H9 (cell line): ENCODE measurements around the gene ANKRD44. TPM values are rescaled to one million over a fixed set of nuclear protein-coding genes. Genes with fewer than 3 reads are reported as not detected.

Source experiments
- DNase-seq: peaks from one replicate; pipeline ENCODE4 v3.0.0-alpha.2; 2017
- H2AFZ ChIP-seq: one replicate; pipeline ENCODE4 v1.6.1; 2013; ENCODE audit warnings: mild to moderate bottlenecking, low read length, control low read depth, moderate library complexity
- H2AK5ac ChIP-seq: 2 replicates; pipeline ENCODE4 v1.6.1; 2013; ENCODE audit warnings: low read length, control low read depth, mixed read lengths; ENCODE audit not compliant: insufficient read length
- H2BK120ac ChIP-seq: one replicate; pipeline ENCODE4 v1.6.1; 2013; ENCODE audit warnings: low read depth, mild to moderate bottlenecking, low read length, control low read depth, inconsistent platforms; ENCODE audit not compliant: poor library complexity, severe bottlenecking
- H2BK12ac ChIP-seq: 2 replicates; pipeline ENCODE4 v1.6.1; 2013; ENCODE audit warnings: low read length, control low read depth, mixed read lengths, low read depth; ENCODE audit not compliant: insufficient read length
- H2BK15ac ChIP-seq: 2 replicates; pipeline ENCODE4 v1.6.1; 2013; ENCODE audit warnings: low read depth, low read length, control low read depth
- H2BK20ac ChIP-seq: one replicate; pipeline ENCODE4 v1.6.1; 2013; ENCODE audit warnings: low read depth, mild to moderate bottlenecking, low read length, control low read depth, inconsistent platforms; ENCODE audit not compliant: poor library complexity, severe bottlenecking
- H2BK5ac ChIP-seq: 2 replicates; pipeline ENCODE4 v1.6.1; 2013; ENCODE audit warnings: low read length, control low read depth, mixed read lengths; ENCODE audit not compliant: insufficient read length
- H3K14ac ChIP-seq: 2 replicates; pipeline ENCODE4 v1.6.1; 2013; ENCODE audit warnings: low read length, control low read depth; ENCODE audit not compliant: insufficient read depth
- H3K18ac ChIP-seq: 2 replicates; pipeline ENCODE4 v1.6.1; 2013; ENCODE audit warnings: low read depth, mild to moderate bottlenecking, mixed read lengths, low read length, control low read depth; ENCODE audit not compliant: insufficient read length
- H3K23ac ChIP-seq: 2 replicates; pipeline ENCODE4 v1.6.1; 2013; ENCODE audit warnings: low read length, control low read depth, mixed read lengths, low read depth; ENCODE audit not compliant: insufficient read length
- H3K23me2 ChIP-seq: 2 replicates; pipeline ENCODE4 v1.6.1; 2013; ENCODE audit warnings: low read depth, mild to moderate bottlenecking, mixed read lengths, low read length, control low read depth; ENCODE audit not compliant: insufficient read length, poor library complexity, severe bottlenecking
- H3K27ac ChIP-seq: 2 replicates; pipeline ENCODE4 v1.5.1; 2013; ENCODE audit warnings: low read length, control low read depth, mixed read lengths, low read depth; ENCODE audit not compliant: insufficient read length
- H3K27me3 ChIP-seq: 2 replicates; pipeline ENCODE4 v1.6.1; 2013; ENCODE audit warnings: low read length, control low read depth, inconsistent platforms; ENCODE audit not compliant: insufficient read depth
- H3K4ac ChIP-seq: 2 replicates; pipeline ENCODE4 v1.6.1; 2013; ENCODE audit warnings: low read depth, mild to moderate bottlenecking, control low read depth, inconsistent platforms, low read length, moderate library complexity
- H3K4me1 ChIP-seq: 2 replicates; pipeline ENCODE4 v1.6.1; 2013; ENCODE audit warnings: low read length, control low read depth, inconsistent platforms; ENCODE audit not compliant: insufficient read depth
- H3K4me2 ChIP-seq: 2 replicates; pipeline ENCODE4 v1.6.1; 2013; ENCODE audit warnings: low read length, control low read depth, mixed read lengths; ENCODE audit not compliant: insufficient read length, insufficient read depth
- H3K56ac ChIP-seq: 2 replicates; pipeline ENCODE4 v1.6.1; 2013; ENCODE audit warnings: low read depth, mild to moderate bottlenecking, mixed read lengths, low read length, control low read depth; ENCODE audit not compliant: insufficient read length
- H3K79me1 ChIP-seq: 2 replicates; pipeline ENCODE4 v1.6.1; 2013; ENCODE audit warnings: low read depth, mild to moderate bottlenecking, moderate library complexity, low read length, control low read depth, inconsistent platforms; ENCODE audit not compliant: insufficient read depth, poor library complexity, severe bottlenecking
- H3K79me2 ChIP-seq: 2 replicates; pipeline ENCODE4 v1.6.1; 2013; ENCODE audit warnings: low read length, control low read depth, inconsistent platforms; ENCODE audit not compliant: insufficient read depth
- H3K9ac ChIP-seq: 2 replicates; pipeline ENCODE4 v1.6.1; 2013; ENCODE audit warnings: low read length, control low read depth, mixed read lengths; ENCODE audit not compliant: insufficient read length; ENCODE audit errors: extremely low read depth
- H3K9me3 ChIP-seq: one replicate; pipeline ENCODE4 v1.6.1; 2013; ENCODE audit warnings: low read depth, low read length, inconsistent platforms; ENCODE audit not compliant: control insufficient read depth
- H3T11ph ChIP-seq: one replicate; pipeline ENCODE4 v1.6.1; 2013; ENCODE audit warnings: mild to moderate bottlenecking, low read length, control low read depth, inconsistent platforms
- H4K20me1 ChIP-seq: one replicate; pipeline ENCODE4 v1.6.1; 2013; ENCODE audit not compliant: control insufficient read depth, insufficient read length, insufficient read depth
- H4K5ac ChIP-seq: 2 replicates; pipeline ENCODE4 v1.6.1; 2013; ENCODE audit warnings: low read depth, mild to moderate bottlenecking, mixed read lengths, low read length, control low read depth; ENCODE audit not compliant: insufficient read length
- H4K8ac ChIP-seq: replicated peaks from 2 replicates; pipeline ENCODE4 v1.6.1; 2013; ENCODE audit warnings: low read length, control low read depth, mixed read lengths, low read depth; ENCODE audit not compliant: insufficient read length
- H4K91ac ChIP-seq: 2 replicates; pipeline ENCODE4 v1.6.1; 2013; ENCODE audit warnings: low read depth, mild to moderate bottlenecking, moderate library complexity, mixed read lengths, low read length, control low read depth; ENCODE audit not compliant: insufficient read length
- H3K27ac Mint-ChIP-seq, 3 experiments: 2 replicates in 2 of 3; 3 replicates in 1 of 3; pipeline ENCODE4 v1.8.0; 2020 to 2021; ENCODE audit warnings: mixed read lengths in 3 of 3, mild to moderate bottlenecking in 1 of 3, moderate library complexity in 1 of 3
- H3K27me3 Mint-ChIP-seq: 2 replicates; pipeline ENCODE4 v1.8.0; 2021; ENCODE audit warnings: low read depth, mild to moderate bottlenecking, moderate library complexity, mixed read lengths
- H3K36me3 Mint-ChIP-seq, 3 experiments: 2 replicates in 2 of 3; 3 replicates in 1 of 3; pipeline ENCODE4 v1.8.0; 2020 to 2021; ENCODE audit warnings: low read depth in 3 of 3, mixed read lengths in 3 of 3; ENCODE audit not compliant: insufficient read depth in 1 of 3
- H3K4me1 Mint-ChIP-seq, 2 experiments: 2 replicates each; pipeline ENCODE4 v1.8.0; 2020; ENCODE audit warnings: mixed read lengths in 2 of 2
- H3K4me3 Mint-ChIP-seq, 2 experiments: 2 replicates in 1 of 2; 3 replicates in 1 of 2; pipeline ENCODE4 v1.8.0; 2020 to 2021; ENCODE audit warnings: mild to moderate bottlenecking in 2 of 2, mixed read lengths in 2 of 2, moderate library complexity in 1 of 2
- H3K9me3 Mint-ChIP-seq, 2 experiments: 2 replicates in 1 of 2; 3 replicates in 1 of 2; pipeline ENCODE4 v1.8.0; 2020; ENCODE audit warnings: mild to moderate bottlenecking in 2 of 2, mixed read lengths in 2 of 2, moderate library complexity in 1 of 2
- WGBS: extraction: QIAGEN DNeasy Blood & Tissue Kit; methylation state at CpG from one replicate; pipeline ENCODE4 v1.1.7; 2013; ENCODE audit warnings: missing lambda C conversion rate, low lambda C conversion rate, mixed read lengths; ENCODE audit not compliant: insufficient read length; ENCODE audit errors: extremely low coverage; 5-methylcytosine and 5-hydroxymethylcytosine counted together
- total RNA-seq: library from RNA; stranded (reverse); gene quantifications from 2 replicates; pipeline ENCODE4 v1.2.1, GENCODE V29; 2021
- TF ChIP-seq, protein P1 (sequence below): fragments of 200-600 bp; sonication (generic); conservative IDR thresholded peaks from 3 replicates; pipeline ENCODE4 v1.8.0; 2021; ENCODE audit warnings: antibody characterized with exemption, mild to moderate bottlenecking

Gene ANKRD44
- total RNA-seq, 1 experiment from 2014 or later: 1.9 TPM

DNA sequence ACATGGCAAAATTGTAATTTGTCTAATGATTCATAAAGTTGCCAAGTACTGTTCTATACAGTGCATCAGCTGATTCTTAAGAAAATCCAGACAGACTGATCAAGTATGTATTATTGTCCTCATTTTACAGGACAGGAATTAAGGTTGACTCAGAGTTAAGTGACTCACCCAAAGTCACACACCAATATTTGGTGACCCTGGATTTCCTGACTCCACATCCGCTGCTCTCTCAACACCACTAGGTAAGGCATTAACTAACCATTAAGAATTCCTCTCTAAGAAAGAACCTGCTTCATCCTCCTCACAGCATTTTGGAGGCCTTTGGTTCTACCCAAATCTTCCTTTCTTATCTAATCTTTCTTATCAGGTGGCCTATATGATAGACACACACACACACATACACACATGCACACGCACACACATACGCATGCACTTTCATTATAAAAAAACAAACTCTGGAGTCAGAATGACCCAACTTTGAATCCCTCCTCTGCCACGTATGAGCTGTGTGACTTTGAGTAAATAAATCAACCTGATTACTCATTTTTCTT is 150.8 kb downstream of the ANKRD44 start:
- Histone ChIP-seq H3T11ph (no peak overlapping the region), H4K8ac (no peak overlapping the region), H3K27me3 (no peaks in the 10 kb centered on the region; the same call in 1 of the 2 replicates), H2BK5ac (no peak overlapping the region), H3K23ac (no peak overlapping the region), H3K14ac (no peak overlapping the region), H3K23me2 (no peaks in the 10 kb centered on the region), H2BK20ac (no peak overlapping the region), H4K5ac (no peak overlapping the region), H2AFZ (no peak overlapping the region), H3K9me3 (no peaks in the 10 kb centered on the region), H3K27ac (no peak overlapping the region), H2AK5ac (no peak overlapping the region), H2BK15ac (no peak overlapping the region), H3K79me2 (no peaks in the 10 kb centered on the region), H3K9ac (no peak overlapping the region), H2BK120ac (no peak overlapping the region), H4K20me1 (no peaks in the 10 kb centered on the region), H3K4ac (no peak overlapping the region), H3K4me1 (no peaks in the 10 kb centered on the region), H4K91ac (no peak overlapping the region), H3K18ac (no peak overlapping the region), H3K4me2 (no peak overlapping the region), H3K79me1 (no peaks in the 10 kb centered on the region), H3K56ac (no peak overlapping the region), H2BK12ac (no peak overlapping the region)
- Mint-ChIP-seq H3K36me3 (no peaks in the 10 kb centered on the region; a peak in 1 of 7 replicates), H3K4me3 (no peak overlapping the region), H3K27ac (no peak overlapping the region), H3K27me3 (no peaks in the 10 kb centered on the region; the same call in 1 of the 2 replicates), H3K9me3 (peaks cover 2 to 3% of the 10 kb centered on the region in 2 experiments; a peak in 3 of 5 replicates), H3K4me1 (peaks cover 3 to 6% of the 10 kb centered on the region in 2 experiments; a peak in 3 of 4 replicates)
- WGBS: no CpG with 5 or more reads among the region's 4 CpGs
- no peak for DNase-seq
- TF ChIP-seq, protein P1, sequence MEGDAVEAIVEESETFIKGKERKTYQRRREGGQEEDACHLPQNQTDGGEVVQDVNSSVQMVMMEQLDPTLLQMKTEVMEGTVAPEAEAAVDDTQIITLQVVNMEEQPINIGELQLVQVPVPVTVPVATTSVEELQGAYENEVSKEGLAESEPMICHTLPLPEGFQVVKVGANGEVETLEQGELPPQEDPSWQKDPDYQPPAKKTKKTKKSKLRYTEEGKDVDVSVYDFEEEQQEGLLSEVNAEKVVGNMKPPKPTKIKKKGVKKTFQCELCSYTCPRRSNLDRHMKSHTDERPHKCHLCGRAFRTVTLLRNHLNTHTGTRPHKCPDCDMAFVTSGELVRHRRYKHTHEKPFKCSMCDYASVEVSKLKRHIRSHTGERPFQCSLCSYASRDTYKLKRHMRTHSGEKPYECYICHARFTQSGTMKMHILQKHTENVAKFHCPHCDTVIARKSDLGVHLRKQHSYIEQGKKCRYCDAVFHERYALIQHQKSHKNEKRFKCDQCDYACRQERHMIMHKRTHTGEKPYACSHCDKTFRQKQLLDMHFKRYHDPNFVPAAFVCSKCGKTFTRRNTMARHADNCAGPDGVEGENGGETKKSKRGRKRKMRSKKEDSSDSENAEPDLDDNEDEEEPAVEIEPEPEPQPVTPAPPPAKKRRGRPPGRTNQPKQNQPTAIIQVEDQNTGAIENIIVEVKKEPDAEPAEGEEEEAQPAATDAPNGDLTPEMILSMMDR: no peak
